ENCODE measurements around the gene ARF1. TPM values are rescaled to one million over a fixed set of nuclear protein-coding genes. Genes with fewer than 3 reads are reported as not detected.

The ARF1 gene
- total RNA-seq, 2 donors from 2014 or later: 322 to 372 TPM

DNA sequence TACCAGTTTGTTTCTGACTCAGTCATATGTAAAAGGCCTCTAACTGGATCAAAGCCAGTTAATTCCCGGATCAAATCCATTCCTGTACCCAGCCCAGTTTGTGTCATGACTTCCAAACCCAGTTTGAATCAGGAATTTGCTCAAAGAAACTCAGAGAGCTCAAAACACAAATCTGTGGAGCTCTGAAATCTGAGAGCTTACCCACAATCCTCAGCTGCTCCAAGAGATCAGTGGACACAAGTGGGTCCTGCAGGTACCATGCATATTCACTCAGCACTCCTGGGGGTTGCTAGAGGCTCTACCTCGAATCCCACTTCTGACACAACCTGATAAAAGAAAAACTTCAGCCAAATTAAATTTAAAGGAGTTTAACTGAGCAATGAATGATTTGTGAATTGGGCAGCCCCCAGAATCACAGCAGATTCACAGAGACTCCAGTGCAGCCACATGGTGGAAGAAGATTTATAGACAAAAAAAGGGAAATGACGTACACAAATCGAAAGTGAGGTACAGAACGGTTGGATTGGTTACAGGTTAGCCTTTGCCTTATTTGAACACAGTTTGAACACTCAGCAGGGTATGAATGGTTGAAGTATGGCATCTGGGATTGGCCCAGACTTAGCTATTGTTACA is 38.5 kb downstream of the ARF1 start:
- Mint-ChIP-seq H3K27ac (no peak overlapping the region), H3K9me3 (peaks cover 52% of the 10 kb centered on the region), H3K4me3 (no peak overlapping the region), H3K4me1 (peaks cover 28% of the 10 kb centered on the region), H3K36me3 (ENCODE audit: low read depth) (peaks cover 5% of the 10 kb centered on the region), H3K27me3 (ENCODE audit: insufficient read depth) (peaks cover 15% of the 10 kb centered on the region)
- TF ChIP-seq, protein P1, sequence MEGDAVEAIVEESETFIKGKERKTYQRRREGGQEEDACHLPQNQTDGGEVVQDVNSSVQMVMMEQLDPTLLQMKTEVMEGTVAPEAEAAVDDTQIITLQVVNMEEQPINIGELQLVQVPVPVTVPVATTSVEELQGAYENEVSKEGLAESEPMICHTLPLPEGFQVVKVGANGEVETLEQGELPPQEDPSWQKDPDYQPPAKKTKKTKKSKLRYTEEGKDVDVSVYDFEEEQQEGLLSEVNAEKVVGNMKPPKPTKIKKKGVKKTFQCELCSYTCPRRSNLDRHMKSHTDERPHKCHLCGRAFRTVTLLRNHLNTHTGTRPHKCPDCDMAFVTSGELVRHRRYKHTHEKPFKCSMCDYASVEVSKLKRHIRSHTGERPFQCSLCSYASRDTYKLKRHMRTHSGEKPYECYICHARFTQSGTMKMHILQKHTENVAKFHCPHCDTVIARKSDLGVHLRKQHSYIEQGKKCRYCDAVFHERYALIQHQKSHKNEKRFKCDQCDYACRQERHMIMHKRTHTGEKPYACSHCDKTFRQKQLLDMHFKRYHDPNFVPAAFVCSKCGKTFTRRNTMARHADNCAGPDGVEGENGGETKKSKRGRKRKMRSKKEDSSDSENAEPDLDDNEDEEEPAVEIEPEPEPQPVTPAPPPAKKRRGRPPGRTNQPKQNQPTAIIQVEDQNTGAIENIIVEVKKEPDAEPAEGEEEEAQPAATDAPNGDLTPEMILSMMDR (conservative IDR thresholded peaks at IDR 0.05): no peak
- H3K9me3 ChIP-seq (ENCODE audit: control insufficient read depth, low read length): peaks cover 69% of the 10 kb centered on the region
- DNase-seq: no peak
- no peak overlapping the region for H3K27ac ChIP-seq (ENCODE audit: low read depth, low read length)
- H3K4me3 ChIP-seq (ENCODE audit: low read length): peak overlapping the region; percentile 24
- H3K36me3 ChIP-seq (ENCODE audit: control insufficient read depth, insufficient read depth, low read length): no peaks in the 10 kb centered on the region
- H3K4me1 ChIP-seq (ENCODE audit: control insufficient read depth, insufficient read depth, low read length): peaks cover 24% of the 10 kb centered on the region
- H3K9ac ChIP-seq (ENCODE audit: extremely low read depth, low read length, poor library complexity, severe bottlenecking): no peak overlapping the region
- H3K27me3 ChIP-seq (ENCODE audit: control insufficient read depth, insufficient read depth, low read length, poor library complexity, severe bottlenecking): no peaks in the 10 kb centered on the region
- WGBS, 2 experiments (ENCODE audit: insufficient coverage in 1 of 2, insufficient read length in 1 of 2): 88 to 89% methylated on average over 3 to 5 of the region's 5 CpGs

DNA sequence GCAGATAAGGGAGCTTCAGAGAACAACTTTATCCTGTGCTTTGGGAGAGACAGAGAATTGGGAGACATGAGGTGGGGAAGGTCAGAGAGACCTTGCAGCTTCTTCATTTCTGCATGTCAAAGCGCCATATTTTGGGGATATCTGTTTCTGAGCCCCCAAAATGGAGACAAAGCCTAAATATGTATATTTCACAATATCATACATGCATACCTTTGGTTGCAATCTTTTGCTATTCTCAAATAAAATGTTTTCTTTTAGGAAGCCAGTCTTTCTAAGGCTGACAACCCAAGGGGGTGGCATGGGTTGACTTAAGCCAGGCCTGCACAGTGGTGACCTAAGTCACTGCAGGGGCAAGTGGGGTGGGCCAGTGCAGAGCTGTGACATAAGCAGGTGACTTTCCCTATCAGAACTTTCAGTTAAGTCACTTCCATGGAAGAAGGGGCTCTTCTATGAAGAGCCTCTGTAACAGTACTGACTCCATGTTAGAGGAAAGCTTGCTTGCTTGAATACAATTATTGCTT is 40.5 kb downstream of the ARF1 start:
- no peak overlapping the region for H3K27ac ChIP-seq (ENCODE audit: low read depth, low read length)
- no peak overlapping the region for H3K27ac Mint-ChIP-seq

DNA sequence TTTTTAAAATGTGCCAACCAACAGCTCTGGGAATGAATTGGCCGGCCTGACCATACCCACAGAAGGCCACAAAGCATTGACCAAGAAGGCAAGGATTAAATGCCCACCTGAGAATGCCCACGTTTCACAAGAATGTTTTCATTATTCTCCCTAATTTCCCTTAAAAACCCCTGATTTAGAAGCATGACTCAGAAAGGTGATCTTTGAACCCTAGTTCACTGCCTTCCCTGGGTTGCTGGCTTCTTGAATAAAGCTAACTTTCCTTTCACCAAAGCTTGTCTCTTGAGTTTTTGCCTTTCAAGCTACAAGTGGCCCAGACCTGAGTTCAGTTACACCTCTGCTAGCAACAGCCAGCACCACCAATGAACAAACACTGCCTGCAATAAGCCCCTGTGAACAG is 41.0 kb downstream of the ARF1 start:
- Mint-ChIP-seq H3K4me1 (peaks cover 36% of the 10 kb centered on the region), H3K9me3 (peaks cover 32% of the 10 kb centered on the region), H3K27ac (peak overlapping the region; percentile 78), H3K27me3 (ENCODE audit: insufficient read depth) (peaks cover 31% of the 10 kb centered on the region), H3K4me3 (peak overlapping the region; percentile 24), H3K36me3 (ENCODE audit: low read depth) (no peaks in the 10 kb centered on the region)
- DNase-seq: no peak
- H3K9ac ChIP-seq (ENCODE audit: extremely low read depth, low read length, poor library complexity, severe bottlenecking): peak overlapping the region; percentile 45
- 63 to 65% methylated on average over 2 of the region's 2 CpGs for WGBS, 2 experiments (ENCODE audit: insufficient coverage in 1 of 2, insufficient read length in 1 of 2)
- H3K9me3 ChIP-seq (ENCODE audit: control insufficient read depth, low read length): peaks cover 43% of the 10 kb centered on the region
- H3K27me3 ChIP-seq (ENCODE audit: control insufficient read depth, insufficient read depth, low read length, poor library complexity, severe bottlenecking): no peaks in the 10 kb centered on the region
- H3K27ac ChIP-seq (ENCODE audit: low read depth, low read length): no peak overlapping the region
- H3K4me3 ChIP-seq (ENCODE audit: low read length): peak overlapping the region; percentile 69
- H3K36me3 ChIP-seq (ENCODE audit: control insufficient read depth, insufficient read depth, low read length): no peaks in the 10 kb centered on the region
- H3K4me1 ChIP-seq (ENCODE audit: control insufficient read depth, insufficient read depth, low read length): peaks cover 26% of the 10 kb centered on the region
- TF ChIP-seq, protein P1 (conservative IDR thresholded peaks at IDR 0.05): no peak

More for the DNA sequence above, 40.5 kb downstream of the ARF1 start:
- WGBS, 2 experiments (ENCODE audit: insufficient coverage in 1 of 2, insufficient read length in 1 of 2): 59% methylated on average over 1 of the region's 1 CpG; no CpG with 5 or more reads in 1 of the 2 experiments
- Mint-ChIP-seq H3K36me3 (ENCODE audit: low read depth) (peaks cover 3% of the 10 kb centered on the region), H3K4me1 (peaks cover 36% of the 10 kb centered on the region), H3K27me3 (ENCODE audit: insufficient read depth) (peaks cover 27% of the 10 kb centered on the region), H3K9me3 (peaks cover 35% of the 10 kb centered on the region), H3K4me3 (peak overlapping the region; percentile 24)
- TF ChIP-seq, protein P1 (conservative IDR thresholded peaks at IDR 0.05): no peak
- H3K9ac ChIP-seq (ENCODE audit: extremely low read depth, low read length, poor library complexity, severe bottlenecking): no peak overlapping the region
- H3K4me1 ChIP-seq (ENCODE audit: control insufficient read depth, insufficient read depth, low read length): peaks cover 26% of the 10 kb centered on the region
- peak overlapping the region; percentile 69 for H3K4me3 ChIP-seq (ENCODE audit: low read length)
- no peaks in the 10 kb centered on the region for H3K36me3 ChIP-seq (ENCODE audit: control insufficient read depth, insufficient read depth, low read length)
- H3K9me3 ChIP-seq (ENCODE audit: control insufficient read depth, low read length): peaks cover 49% of the 10 kb centered on the region
- no peak for DNase-seq
- H3K27me3 ChIP-seq (ENCODE audit: control insufficient read depth, insufficient read depth, low read length, poor library complexity, severe bottlenecking): no peaks in the 10 kb centered on the region

Data from endodermal cell (in vitro differentiated cells).